ENCODE results near the gene GPATCH1. TPM values are rescaled to one million over a fixed set of nuclear protein-coding genes. Genes with fewer than 3 reads are reported as not detected.

The GPATCH1 gene
- total and polyA plus RNA-seq, 9 of the 15 experiments (the other 6 are each of a cell fraction or from before 2014, with no cell fraction given), result 3.7 to 9.7 (median 7.7) TPM

DNA sequence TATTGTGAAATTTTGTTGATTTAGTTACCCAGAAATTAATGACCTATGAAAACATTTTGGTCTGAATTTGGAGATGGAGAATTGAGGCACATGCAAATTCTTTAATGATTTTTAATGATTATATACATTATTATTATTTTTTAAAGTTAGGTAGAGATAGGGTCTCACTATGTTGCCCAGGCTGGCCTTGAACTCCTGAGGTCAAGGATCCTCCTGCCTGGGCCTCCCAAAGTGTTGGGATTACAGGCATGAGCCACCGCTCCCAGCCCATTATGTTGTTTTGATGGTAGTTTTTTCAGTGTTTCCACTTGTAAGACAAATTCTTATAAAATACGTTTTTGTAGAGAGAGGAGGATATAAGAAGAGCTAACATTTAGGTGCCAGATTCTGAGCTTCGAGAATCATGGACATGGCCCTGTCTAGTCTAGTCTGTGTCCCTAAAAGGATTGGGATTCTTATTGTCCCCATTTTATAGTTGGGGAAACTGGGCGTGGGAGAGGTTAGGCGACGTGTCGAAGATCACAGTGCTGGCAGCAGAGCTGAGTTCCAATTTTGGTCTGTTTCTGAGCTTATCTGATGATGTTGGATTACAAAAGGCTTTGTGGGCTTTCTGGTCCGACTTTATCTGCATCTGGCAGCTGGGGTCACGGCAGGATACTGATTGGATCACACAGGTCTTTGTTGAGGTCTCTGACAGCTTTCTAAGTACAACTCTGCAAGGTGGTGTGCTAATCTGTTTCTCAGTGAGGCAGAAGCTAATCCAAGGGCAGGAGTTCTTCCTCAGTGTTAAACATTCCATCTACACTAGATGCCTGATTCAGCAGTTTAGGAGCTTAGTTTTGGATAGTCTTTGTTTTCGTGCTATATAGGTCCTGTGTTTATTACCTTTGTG lies 43.5 kb downstream of the GPATCH1 start (continued):
- TF ChIP-seq, protein P1, sequence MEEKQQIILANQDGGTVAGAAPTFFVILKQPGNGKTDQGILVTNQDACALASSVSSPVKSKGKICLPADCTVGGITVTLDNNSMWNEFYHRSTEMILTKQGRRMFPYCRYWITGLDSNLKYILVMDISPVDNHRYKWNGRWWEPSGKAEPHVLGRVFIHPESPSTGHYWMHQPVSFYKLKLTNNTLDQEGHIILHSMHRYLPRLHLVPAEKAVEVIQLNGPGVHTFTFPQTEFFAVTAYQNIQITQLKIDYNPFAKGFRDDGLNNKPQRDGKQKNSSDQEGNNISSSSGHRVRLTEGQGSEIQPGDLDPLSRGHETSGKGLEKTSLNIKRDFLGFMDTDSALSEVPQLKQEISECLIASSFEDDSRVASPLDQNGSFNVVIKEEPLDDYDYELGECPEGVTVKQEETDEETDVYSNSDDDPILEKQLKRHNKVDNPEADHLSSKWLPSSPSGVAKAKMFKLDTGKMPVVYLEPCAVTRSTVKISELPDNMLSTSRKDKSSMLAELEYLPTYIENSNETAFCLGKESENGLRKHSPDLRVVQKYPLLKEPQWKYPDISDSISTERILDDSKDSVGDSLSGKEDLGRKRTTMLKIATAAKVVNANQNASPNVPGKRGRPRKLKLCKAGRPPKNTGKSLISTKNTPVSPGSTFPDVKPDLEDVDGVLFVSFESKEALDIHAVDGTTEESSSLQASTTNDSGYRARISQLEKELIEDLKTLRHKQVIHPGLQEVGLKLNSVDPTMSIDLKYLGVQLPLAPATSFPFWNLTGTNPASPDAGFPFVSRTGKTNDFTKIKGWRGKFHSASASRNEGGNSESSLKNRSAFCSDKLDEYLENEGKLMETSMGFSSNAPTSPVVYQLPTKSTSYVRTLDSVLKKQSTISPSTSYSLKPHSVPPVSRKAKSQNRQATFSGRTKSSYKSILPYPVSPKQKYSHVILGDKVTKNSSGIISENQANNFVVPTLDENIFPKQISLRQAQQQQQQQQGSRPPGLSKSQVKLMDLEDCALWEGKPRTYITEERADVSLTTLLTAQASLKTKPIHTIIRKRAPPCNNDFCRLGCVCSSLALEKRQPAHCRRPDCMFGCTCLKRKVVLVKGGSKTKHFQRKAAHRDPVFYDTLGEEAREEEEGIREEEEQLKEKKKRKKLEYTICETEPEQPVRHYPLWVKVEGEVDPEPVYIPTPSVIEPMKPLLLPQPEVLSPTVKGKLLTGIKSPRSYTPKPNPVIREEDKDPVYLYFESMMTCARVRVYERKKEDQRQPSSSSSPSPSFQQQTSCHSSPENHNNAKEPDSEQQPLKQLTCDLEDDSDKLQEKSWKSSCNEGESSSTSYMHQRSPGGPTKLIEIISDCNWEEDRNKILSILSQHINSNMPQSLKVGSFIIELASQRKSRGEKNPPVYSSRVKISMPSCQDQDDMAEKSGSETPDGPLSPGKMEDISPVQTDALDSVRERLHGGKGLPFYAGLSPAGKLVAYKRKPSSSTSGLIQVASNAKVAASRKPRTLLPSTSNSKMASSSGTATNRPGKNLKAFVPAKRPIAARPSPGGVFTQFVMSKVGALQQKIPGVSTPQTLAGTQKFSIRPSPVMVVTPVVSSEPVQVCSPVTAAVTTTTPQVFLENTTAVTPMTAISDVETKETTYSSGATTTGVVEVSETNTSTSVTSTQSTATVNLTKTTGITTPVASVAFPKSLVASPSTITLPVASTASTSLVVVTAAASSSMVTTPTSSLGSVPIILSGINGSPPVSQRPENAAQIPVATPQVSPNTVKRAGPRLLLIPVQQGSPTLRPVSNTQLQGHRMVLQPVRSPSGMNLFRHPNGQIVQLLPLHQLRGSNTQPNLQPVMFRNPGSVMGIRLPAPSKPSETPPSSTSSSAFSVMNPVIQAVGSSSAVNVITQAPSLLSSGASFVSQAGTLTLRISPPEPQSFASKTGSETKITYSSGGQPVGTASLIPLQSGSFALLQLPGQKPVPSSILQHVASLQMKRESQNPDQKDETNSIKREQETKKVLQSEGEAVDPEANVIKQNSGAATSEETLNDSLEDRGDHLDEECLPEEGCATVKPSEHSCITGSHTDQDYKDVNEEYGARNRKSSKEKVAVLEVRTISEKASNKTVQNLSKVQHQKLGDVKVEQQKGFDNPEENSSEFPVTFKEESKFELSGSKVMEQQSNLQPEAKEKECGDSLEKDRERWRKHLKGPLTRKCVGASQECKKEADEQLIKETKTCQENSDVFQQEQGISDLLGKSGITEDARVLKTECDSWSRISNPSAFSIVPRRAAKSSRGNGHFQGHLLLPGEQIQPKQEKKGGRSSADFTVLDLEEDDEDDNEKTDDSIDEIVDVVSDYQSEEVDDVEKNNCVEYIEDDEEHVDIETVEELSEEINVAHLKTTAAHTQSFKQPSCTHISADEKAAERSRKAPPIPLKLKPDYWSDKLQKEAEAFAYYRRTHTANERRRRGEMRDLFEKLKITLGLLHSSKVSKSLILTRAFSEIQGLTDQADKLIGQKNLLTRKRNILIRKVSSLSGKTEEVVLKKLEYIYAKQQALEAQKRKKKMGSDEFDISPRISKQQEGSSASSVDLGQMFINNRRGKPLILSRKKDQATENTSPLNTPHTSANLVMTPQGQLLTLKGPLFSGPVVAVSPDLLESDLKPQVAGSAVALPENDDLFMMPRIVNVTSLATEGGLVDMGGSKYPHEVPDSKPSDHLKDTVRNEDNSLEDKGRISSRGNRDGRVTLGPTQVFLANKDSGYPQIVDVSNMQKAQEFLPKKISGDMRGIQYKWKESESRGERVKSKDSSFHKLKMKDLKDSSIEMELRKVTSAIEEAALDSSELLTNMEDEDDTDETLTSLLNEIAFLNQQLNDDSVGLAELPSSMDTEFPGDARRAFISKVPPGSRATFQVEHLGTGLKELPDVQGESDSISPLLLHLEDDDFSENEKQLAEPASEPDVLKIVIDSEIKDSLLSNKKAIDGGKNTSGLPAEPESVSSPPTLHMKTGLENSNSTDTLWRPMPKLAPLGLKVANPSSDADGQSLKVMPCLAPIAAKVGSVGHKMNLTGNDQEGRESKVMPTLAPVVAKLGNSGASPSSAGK (IDR thresholded peaks at IDR 0.05), result no peak
- TF ChIP-seq IFI16 (CRISPR knock-in tag; IDR thresholded peaks at IDR 0.05) (no peak), BRD4 (IDR thresholded peaks at IDR 0.05) (no peak), ZKSCAN3 (CRISPR knock-in tag; IDR thresholded peaks at IDR 0.05) (no peak), SMARCE1 (IDR thresholded peaks at IDR 0.05) (peak; percentile 98), HEY1 (CRISPR knock-in tag; IDR thresholded peaks at IDR 0.05; ENCODE audit: borderline replicate concordance) (no peak), MTA2 (IDR thresholded peaks at IDR 0.05; ENCODE audit: low read depth) (peak; percentile 96), NR1H2 (CRISPR knock-in tag; IDR thresholded peaks at IDR 0.05) (no peak), GABPB2 (CRISPR knock-in tag; conservative IDR thresholded peaks at IDR 0.05) (no peak), PHF21A (IDR thresholded peaks at IDR 0.05; ENCODE audit: borderline replicate concordance, low read depth) (no peak), C11orf30 (IDR thresholded peaks at IDR 0.05; ENCODE audit: low read depth) (peak; percentile 99), PURB (CRISPR knock-in tag; IDR thresholded peaks at IDR 0.05; ENCODE audit: low read depth) (no peak), ZNF699 (CRISPR knock-in tag; IDR thresholded peaks at IDR 0.05; ENCODE audit: insufficient replicate concordance) (no peak), CBX5 (IDR thresholded peaks at IDR 0.05; ENCODE audit: borderline replicate concordance, low read depth) (no peak), ZNF764 (CRISPR knock-in tag; IDR thresholded peaks at IDR 0.05; ENCODE audit: low read depth) (no peak)
- TF ChIP-seq, protein P2, sequence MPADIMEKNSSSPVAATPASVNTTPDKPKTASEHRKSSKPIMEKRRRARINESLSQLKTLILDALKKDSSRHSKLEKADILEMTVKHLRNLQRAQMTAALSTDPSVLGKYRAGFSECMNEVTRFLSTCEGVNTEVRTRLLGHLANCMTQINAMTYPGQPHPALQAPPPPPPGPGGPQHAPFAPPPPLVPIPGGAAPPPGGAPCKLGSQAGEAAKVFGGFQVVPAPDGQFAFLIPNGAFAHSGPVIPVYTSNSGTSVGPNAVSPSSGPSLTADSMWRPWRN (IDR thresholded peaks at IDR 0.05; ENCODE audit: low read depth), result peak; percentile 91
- TF ChIP-seq, protein P3, sequence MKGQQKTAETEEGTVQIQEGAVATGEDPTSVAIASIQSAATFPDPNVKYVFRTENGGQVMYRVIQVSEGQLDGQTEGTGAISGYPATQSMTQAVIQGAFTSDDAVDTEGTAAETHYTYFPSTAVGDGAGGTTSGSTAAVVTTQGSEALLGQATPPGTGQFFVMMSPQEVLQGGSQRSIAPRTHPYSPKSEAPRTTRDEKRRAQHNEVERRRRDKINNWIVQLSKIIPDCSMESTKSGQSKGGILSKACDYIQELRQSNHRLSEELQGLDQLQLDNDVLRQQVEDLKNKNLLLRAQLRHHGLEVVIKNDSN (CRISPR knock-in tag; IDR thresholded peaks at IDR 0.05), result no peak

Measured in K562 (cell line).